PC-3 (cell line): Measurements from ENCODE around the gene MLPH.

Experiments
- EZH2 ChIP-seq: fragments of 300-600 bp; sonication (generic); IDR thresholded peaks from one replicate; pipeline ENCODE4 v1.6.1; 2017; ENCODE audit warnings: antibody characterized with exemption, mild to moderate bottlenecking, low read length; ENCODE audit not compliant: unreplicated experiment
- EZH2phosphoT487 ChIP-seq: fragments of 300-600 bp; sonication (generic); IDR thresholded peaks from 2 replicates; pipeline ENCODE4 v1.6.1; 2018; ENCODE audit warnings: mild to moderate bottlenecking, antibody characterized with exemption, low read length, borderline replicate concordance
- TF ChIP-seq, protein P1 (sequence below): fragments of 300-600 bp; sonication (generic); conservative IDR thresholded peaks from 2 replicates; pipeline ENCODE4 v1.5.1; 2017; ENCODE audit warnings: antibody characterized with exemption, low read depth, mild to moderate bottlenecking, low read length

DNA sequence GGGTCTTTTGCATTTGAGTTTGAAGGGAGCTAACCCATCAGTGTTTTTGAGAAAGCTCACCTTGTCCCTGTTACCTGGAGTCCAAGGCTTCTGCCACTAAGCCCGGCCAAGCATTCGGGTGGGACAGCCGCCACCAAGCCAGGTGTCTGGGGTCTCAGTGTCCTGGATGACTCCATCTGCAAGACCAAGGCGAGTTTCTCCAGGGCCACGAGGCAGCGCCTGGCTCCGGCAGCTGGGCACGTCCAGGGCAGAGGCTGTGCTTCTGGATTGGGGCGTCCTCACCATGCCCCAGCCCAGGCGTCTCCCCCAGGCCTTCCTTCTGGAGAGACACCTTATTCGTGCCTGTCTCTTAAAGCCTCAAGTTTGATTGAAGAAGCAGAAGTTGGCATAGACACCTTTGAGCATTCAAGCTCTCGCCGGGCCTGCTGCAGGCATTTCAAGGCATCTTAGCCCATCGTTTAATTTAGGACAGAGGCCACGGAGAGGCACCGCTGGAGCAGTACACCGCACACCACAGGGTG is 24.9 kb downstream of the MLPH start:
- TF ChIP-seq, protein P1, sequence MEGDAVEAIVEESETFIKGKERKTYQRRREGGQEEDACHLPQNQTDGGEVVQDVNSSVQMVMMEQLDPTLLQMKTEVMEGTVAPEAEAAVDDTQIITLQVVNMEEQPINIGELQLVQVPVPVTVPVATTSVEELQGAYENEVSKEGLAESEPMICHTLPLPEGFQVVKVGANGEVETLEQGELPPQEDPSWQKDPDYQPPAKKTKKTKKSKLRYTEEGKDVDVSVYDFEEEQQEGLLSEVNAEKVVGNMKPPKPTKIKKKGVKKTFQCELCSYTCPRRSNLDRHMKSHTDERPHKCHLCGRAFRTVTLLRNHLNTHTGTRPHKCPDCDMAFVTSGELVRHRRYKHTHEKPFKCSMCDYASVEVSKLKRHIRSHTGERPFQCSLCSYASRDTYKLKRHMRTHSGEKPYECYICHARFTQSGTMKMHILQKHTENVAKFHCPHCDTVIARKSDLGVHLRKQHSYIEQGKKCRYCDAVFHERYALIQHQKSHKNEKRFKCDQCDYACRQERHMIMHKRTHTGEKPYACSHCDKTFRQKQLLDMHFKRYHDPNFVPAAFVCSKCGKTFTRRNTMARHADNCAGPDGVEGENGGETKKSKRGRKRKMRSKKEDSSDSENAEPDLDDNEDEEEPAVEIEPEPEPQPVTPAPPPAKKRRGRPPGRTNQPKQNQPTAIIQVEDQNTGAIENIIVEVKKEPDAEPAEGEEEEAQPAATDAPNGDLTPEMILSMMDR, result no peak
- TF ChIP-seq EZH2 (no peak), EZH2phosphoT487 (no peak)
